Liver (tissue), 3 donors: ENCODE results near the gene GAB2.

Experiments used
- ATF3 ChIP-seq: IDR thresholded peaks from 2 replicates; pipeline ENCODE4 v1.6.1; 2016; ENCODE audit warnings: antibody characterized with exemption
- CTCF ChIP-seq: fragments of 150-350 bp; IDR thresholded peaks from 2 replicates; pipeline ENCODE4 v1.5.1; 2017; ENCODE audit warnings: improper control_type of control experiment, low read depth, low read length; ENCODE audit not compliant: missing input control
- GABPA ChIP-seq, 2 donors: IDR thresholded peaks in 1 of 2; conservative IDR thresholded peaks in 1 of 2; 2 replicates each; pipeline ENCODE4 v1.6.1; 2016; ENCODE audit warnings: antibody characterized with exemption in 2 of 2, mild to moderate bottlenecking in 1 of 2, moderate library complexity in 1 of 2
- HNF4G ChIP-seq: IDR thresholded peaks from 2 replicates; pipeline ENCODE4 v1.6.1; 2016; ENCODE audit warnings: antibody characterized with exemption
- RXRA ChIP-seq, 2 donors: IDR thresholded peaks; 2 replicates each; pipeline ENCODE4 v1.6.1; 2017 to 2018; ENCODE audit warnings: antibody characterized with exemption in 2 of 2, mild to moderate bottlenecking in 1 of 2
- YY1 ChIP-seq: IDR thresholded peaks from 2 replicates; pipeline ENCODE4 v1.6.1; 2016; ENCODE audit warnings: antibody characterized with exemption, mild to moderate bottlenecking
- donor health status: healthy.
- donor health status: healthy.

DNA sequence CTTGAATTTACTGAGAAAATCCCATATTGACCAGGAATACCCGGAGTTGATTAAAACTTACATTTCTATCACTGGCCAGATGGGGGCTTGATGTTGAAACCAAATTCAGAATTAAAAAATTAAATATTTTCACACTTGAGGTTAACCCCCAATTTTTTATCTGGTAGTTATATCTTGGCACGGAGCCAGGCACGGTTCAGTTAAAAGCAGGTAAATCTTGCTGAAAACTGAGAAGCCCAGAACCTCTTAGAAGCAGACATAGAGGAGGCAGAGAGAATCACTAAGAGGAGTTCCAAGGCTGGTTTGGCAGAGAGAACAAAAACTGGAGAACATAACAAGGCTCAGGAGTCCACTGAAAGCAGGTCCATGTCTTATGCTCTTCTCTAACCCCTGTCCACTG, 151.2 kb downstream of the GAB2 start:
- TF ChIP-seq ATF3 = no peak
- TF ChIP-seq CTCF = no peak
- TF ChIP-seq RXRA (IDR thresholded peaks at IDR 0.05) = no peak
- TF ChIP-seq HNF4G = no peak
- TF ChIP-seq YY1 = no peak
- TF ChIP-seq GABPA (IDR thresholded peaks at IDR 0.05 in 1 of 2, conservative IDR thresholded peaks at IDR 0.05 in 1 of 2) = no peak
